GM23248 (cell line): Measurements from ENCODE around the gene GBF1.

Experiments
- EZH2 ChIP-seq: fragments of 200-600 bp; sonication (generic); IDR thresholded peaks from 2 replicates; pipeline ENCODE4 v1.6.1; 2018; ENCODE audit warnings: antibody characterized with exemption, mild to moderate bottlenecking; ENCODE audit not compliant: insufficient read depth, poor library complexity, severe bottlenecking
- EZH2phosphoT487 ChIP-seq: fragments of 200-600 bp; sonication (generic); IDR thresholded peaks from 2 replicates; pipeline ENCODE4 v1.6.1; 2018; ENCODE audit warnings: antibody characterized with exemption, moderate library complexity, mild to moderate bottlenecking, low read depth; ENCODE audit not compliant: insufficient read depth

DNA sequence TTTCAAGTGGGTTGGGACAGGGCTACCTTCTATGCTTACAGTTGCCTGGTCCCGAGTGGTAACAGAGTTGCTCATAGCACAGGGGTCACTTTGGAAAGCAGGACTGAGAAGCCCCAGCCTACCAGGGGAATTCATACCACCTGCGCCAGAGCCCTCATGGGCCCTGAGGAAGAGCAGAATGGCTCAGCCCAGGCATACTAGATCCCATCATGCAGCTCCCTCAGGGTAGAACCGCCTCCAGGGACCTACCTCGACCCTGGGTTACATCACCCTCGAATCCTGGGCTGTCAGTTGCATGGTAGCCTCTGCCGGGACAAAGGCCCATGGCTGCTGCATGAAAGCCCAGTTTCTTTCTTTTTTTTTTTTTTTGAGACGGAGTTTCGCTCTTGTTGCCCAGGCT is 184.1 kb downstream of the GBF1 start:
- TF ChIP-seq EZH2: no peak
- no peak for TF ChIP-seq EZH2phosphoT487
